ENCODE data around the gene ERFE.
"Not testable (repeated sequence)": the region's sequence is repeated elsewhere in the genome, so short reads cannot be mapped to it uniquely, and the experiment has no call there.

The ERFE gene

GRCh38 chr2:238169048-238169707 lies 10.4 kb downstream of the ERFE start:
- Histone ChIP-seq H3K36me3 (peaks cover 29 to 67% (median 56%) of the 10 kb centered on the region in 3 donors), H3K4me1 (peaks cover 0 to 40% (median 25%) of the 10 kb centered on the region in 4 donors), H3K27me3 (peaks cover 0 to 2% of the 10 kb centered on the region in 2 donors), H3K27ac (peak overlapping the region; percentile 44 to 51), H3K4me3 (no peak overlapping the region), H3K9me3 (no peaks in the 10 kb centered on the region)
- no peak for TF ChIP-seq CTCF (IDR thresholded peaks at IDR 0.05)
- intact Hi-C loops (cut with DNase I; ENCODE audit: low total_unique reads): no loop called here
- peak; percentile 82 to 85 for DNase-seq

GRCh38 chr2:238169708-238170251 lies 11.0 kb downstream of the ERFE start:
- Histone ChIP-seq H3K27me3 (no peaks in the 10 kb centered on the region), H3K36me3 (peaks cover 33 to 73% (median 62%) of the 10 kb centered on the region in 3 donors), H3K27ac (peak overlapping the region; percentile 44 to 63), H3K4me1 (peaks cover 0 to 38% (median 24%) of the 10 kb centered on the region in 4 donors), H3K4me3 (no peak overlapping the region), H3K9me3 (no peaks in the 10 kb centered on the region)
- intact Hi-C loops (cut with DNase I; ENCODE audit: low total_unique reads): no loop called here
- DNase-seq: peak; percentile 61 to 69
- TF ChIP-seq CTCF (IDR thresholded peaks at IDR 0.05): no peak

GRCh38 chr2:238170386-238171071 lies 11.8 kb downstream of the ERFE start:
- Histone ChIP-seq H3K4me1 (peaks cover 0 to 38% (median 24%) of the 10 kb centered on the region in 4 donors), H3K4me3 (no peak overlapping the region), H3K36me3 (peaks cover 40 to 80% (median 69%) of the 10 kb centered on the region in 3 donors), H3K27me3 (no peaks in the 10 kb centered on the region), H3K27ac (peak overlapping the region; percentile 44 to 63), H3K9me3 (no peaks in the 10 kb centered on the region)
- intact Hi-C loops (cut with DNase I; ENCODE audit: low total_unique reads): no loop called here
- no peak for TF ChIP-seq CTCF (IDR thresholded peaks at IDR 0.05)
- no peak for DNase-seq

GRCh38 chr2:238171072-238171431 lies 12.3 kb downstream of the ERFE start:
- intact Hi-C loops (cut with DNase I; ENCODE audit: low total_unique reads); DNase-seq; H3K9me3 ChIP-seq; H3K27me3 ChIP-seq; H3K4me3 ChIP-seq: not testable (repeated sequence)
- peak overlapping the region; percentile 44 to 63 for H3K27ac ChIP-seq
- peaks cover 0 to 38% (median 24%) of the 10 kb centered on the region in 4 donors for H3K4me1 ChIP-seq
- H3K36me3 ChIP-seq: peaks cover 41 to 85% (median 73%) of the 10 kb centered on the region in 3 donors

- Histone ChIP-seq H3K4me3 (no peak overlapping the region), H3K27me3 (no peaks in the 10 kb centered on the region), H3K4me1 (peaks cover 0 to 38% (median 24%) of the 10 kb centered on the region in 4 donors), H3K9me3 (no peaks in the 10 kb centered on the region), H3K27ac (peak overlapping the region in 1 of 2 donors; percentile 44), H3K36me3 (peaks cover 41 to 87% (median 78%) of the 10 kb centered on the region in 3 donors)
- intact Hi-C loops (cut with DNase I; ENCODE audit: low total_unique reads): no loop called here
- DNase-seq: no peak
- no peak for TF ChIP-seq CTCF (IDR thresholded peaks at IDR 0.05)
These were observed 12.9 kb downstream of the ERFE start for GRCh38 chr2:238171575-238172187.
